ENCODE measurements around the gene UPB1.
"Not testable (repeated sequence)": the region's sequence is repeated elsewhere in the genome, so short reads cannot be mapped to it uniquely, and the experiment has no call there.

Gene UPB1

GRCh38 chr22:24481641-24482040 is 13.5 kb upstream of the UPB1 start:
- no peak for DNase-seq (ENCODE audit: low read depth in 2 of 3, low spot score in 2 of 3)

GRCh38 chr22:24482575-24482974 is 12.6 kb upstream of the UPB1 start:
- no peak for DNase-seq (ENCODE audit: low read depth in 2 of 3, low spot score in 2 of 3)

GRCh38 chr22:24482998-24483397 is 12.1 kb upstream of the UPB1 start:
- no peak for DNase-seq (ENCODE audit: low read depth in 2 of 3, low spot score in 2 of 3)

- DNase-seq (ENCODE audit: low read depth in 2 of 3, low spot score in 2 of 3), result no peak
Observed at GRCh38 chr22:24483976-24484545, 11.1 kb upstream of the UPB1 start.

- DNase-seq (ENCODE audit: low read depth in 2 of 3, low spot score in 2 of 3), result no peak
Observed at GRCh38 chr22:24485170-24485569, 10.0 kb upstream of the UPB1 start.

- DNase-seq (ENCODE audit: low read depth in 2 of 3, low spot score in 2 of 3), result no peak
Observed at GRCh38 chr22:24485608-24486007, 9.5 kb upstream of the UPB1 start.

GRCh38 chr22:24486501-24486921 is 8.6 kb upstream of the UPB1 start:
- DNase-seq (ENCODE audit: low read depth in 2 of 3, low spot score in 2 of 3), result no peak

GRCh38 chr22:24489011-24489410 is 6.1 kb upstream of the UPB1 start:
- DNase-seq (ENCODE audit: low read depth in 2 of 3, low spot score in 2 of 3), result no peak

- DNase-seq (ENCODE audit: low read depth in 2 of 3, low spot score in 2 of 3), result not testable (repeated sequence)
Observed at GRCh38 chr22:24489434-24489833, 5.7 kb upstream of the UPB1 start.

GRCh38 chr22:24492391-24492790 is 2.7 kb upstream of the UPB1 start:
- no peak for DNase-seq (ENCODE audit: low read depth in 2 of 3, low spot score in 2 of 3)

GRCh38 chr22:24494167-24494527 is 985 bp upstream of the UPB1 start:
- no peak for DNase-seq (ENCODE audit: low read depth in 2 of 3, low spot score in 2 of 3)

- no peak for DNase-seq (ENCODE audit: low read depth in 2 of 3, low spot score in 2 of 3)
Observed at GRCh38 chr22:24495365-24495675, 188 bp downstream of the UPB1 start.

GRCh38 chr22:24496234-24496633 is 1.1 kb downstream of the UPB1 start:
- no peak for DNase-seq (ENCODE audit: low read depth in 2 of 3, low spot score in 2 of 3)

- no peak for DNase-seq (ENCODE audit: low read depth in 2 of 3, low spot score in 2 of 3)
Observed at GRCh38 chr22:24496661-24497060, 1.5 kb downstream of the UPB1 start.

GRCh38 chr22:24497841-24498258 is 2.7 kb downstream of the UPB1 start:
- no peak for DNase-seq (ENCODE audit: low read depth in 2 of 3, low spot score in 2 of 3)

- DNase-seq (ENCODE audit: low read depth in 2 of 3, low spot score in 2 of 3), result no peak
Observed at GRCh38 chr22:24498824-24499223, 3.7 kb downstream of the UPB1 start.

- DNase-seq (ENCODE audit: low read depth in 2 of 3, low spot score in 2 of 3), result no peak
Observed at GRCh38 chr22:24499706-24500276, 4.7 kb downstream of the UPB1 start.

GRCh38 chr22:24500277-24500820 is 5.2 kb downstream of the UPB1 start:
- DNase-seq (ENCODE audit: low read depth in 2 of 3, low spot score in 2 of 3), result no peak

- DNase-seq (ENCODE audit: low read depth in 2 of 3, low spot score in 2 of 3), result no peak
Observed at GRCh38 chr22:24501301-24502005, 6.3 kb downstream of the UPB1 start.

GRCh38 chr22:24502034-24502433 is 6.9 kb downstream of the UPB1 start:
- no peak for DNase-seq (ENCODE audit: low read depth in 2 of 3, low spot score in 2 of 3)

- DNase-seq (ENCODE audit: low read depth in 2 of 3, low spot score in 2 of 3), result no peak
Observed at GRCh38 chr22:24502541-24502940, 7.4 kb downstream of the UPB1 start.

GRCh38 chr22:24503137-24503842 is 8.2 kb downstream of the UPB1 start:
- DNase-seq (ENCODE audit: low read depth in 2 of 3, low spot score in 2 of 3), result peak in 2 of 3 experiments; percentile 26 to 40

Measured in activated CD8-positive, alpha-beta memory T cell treated with anti-CD3 and anti-CD28 coated beads for 48 hours (primary cell).